HG02571 (cell line): ENCODE results near the gene SLC30A4.

Experiments used
- ATAC-seq: cut with Tn5 transposase; IDR thresholded peaks from one replicate; pipeline ENCODE4 v1.9.1; 2021; ENCODE audit warnings: mild to moderate bottlenecking, moderate library complexity; ENCODE audit not compliant: unreplicated experiment

SLC30A4 gene

DNA sequence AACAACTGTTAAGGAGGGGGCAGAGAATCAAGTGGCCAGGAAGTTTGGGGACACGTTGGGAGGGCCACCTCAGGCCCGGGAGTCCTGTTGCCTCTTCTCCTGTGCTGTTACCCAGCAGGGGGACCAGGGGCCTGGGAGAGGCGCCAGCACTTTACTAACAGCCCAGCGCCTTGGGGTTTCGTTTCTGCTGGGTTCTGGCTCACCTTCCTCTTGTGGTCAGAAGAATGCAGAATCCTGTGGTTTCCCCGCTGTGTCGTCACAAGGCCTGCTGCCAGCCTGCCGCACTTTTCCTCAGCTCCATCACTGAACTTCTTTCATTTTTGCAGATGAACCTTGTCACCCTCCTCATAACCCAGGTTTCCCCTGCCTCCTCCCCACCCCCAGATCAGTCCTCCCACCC lies 67.7 kb downstream of the SLC30A4 start:
- ATAC-seq: peak; percentile 59

- ATAC-seq: no peak
Observed at GRCh38 chr15:45451265-45451664, 71.3 kb downstream of the SLC30A4 start.

DNA sequence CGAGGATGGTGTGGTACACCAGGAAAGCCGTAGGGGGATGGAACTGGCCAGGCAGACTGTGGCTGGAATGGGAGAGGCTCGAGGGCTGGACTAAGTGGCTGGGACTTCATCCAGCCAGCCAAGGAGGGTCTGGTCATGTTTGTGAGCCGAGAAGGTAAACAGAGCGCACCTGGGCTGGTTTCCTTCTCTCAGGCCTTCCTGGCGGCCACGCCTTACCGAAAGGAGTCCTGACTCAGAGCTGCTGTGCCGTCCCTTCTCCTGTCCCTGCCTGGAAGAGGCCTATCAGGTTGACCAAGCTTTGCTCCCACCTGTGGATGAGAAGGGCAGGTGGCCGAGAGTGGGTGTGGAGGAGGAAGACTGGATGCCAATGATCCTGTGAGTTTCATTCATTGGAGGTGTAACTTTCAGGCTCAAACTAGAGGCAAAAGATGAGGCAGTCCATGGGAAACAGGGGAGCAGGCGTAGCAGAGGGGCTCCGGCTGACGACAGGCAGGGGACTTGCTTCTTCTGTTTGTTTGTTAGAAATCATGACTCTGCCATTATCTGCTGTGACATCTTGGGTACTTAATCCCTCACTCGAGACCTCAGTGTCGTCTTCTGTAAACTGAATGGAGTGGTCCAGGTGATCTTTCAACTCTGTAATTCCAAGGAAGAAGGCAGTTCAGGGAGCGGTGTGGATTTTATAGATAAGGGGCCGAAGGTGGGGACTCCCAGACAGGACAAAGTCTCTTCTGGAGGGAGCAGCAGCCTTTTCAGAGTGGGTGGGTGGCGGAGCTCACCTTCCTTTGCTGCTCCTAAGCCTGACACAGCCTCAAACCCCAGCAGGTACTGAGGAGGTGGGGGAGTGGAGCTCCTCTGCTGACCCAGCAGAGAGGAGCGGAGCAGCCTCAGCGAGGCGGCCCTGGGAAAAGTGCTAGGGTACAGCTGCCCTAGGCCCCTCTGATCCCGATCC lies 72.4 kb downstream of the SLC30A4 start:
- no peak for ATAC-seq

GRCh38 chr15:45449395-45449794 lies 73.2 kb downstream of the SLC30A4 start:
- no peak for ATAC-seq

DNA sequence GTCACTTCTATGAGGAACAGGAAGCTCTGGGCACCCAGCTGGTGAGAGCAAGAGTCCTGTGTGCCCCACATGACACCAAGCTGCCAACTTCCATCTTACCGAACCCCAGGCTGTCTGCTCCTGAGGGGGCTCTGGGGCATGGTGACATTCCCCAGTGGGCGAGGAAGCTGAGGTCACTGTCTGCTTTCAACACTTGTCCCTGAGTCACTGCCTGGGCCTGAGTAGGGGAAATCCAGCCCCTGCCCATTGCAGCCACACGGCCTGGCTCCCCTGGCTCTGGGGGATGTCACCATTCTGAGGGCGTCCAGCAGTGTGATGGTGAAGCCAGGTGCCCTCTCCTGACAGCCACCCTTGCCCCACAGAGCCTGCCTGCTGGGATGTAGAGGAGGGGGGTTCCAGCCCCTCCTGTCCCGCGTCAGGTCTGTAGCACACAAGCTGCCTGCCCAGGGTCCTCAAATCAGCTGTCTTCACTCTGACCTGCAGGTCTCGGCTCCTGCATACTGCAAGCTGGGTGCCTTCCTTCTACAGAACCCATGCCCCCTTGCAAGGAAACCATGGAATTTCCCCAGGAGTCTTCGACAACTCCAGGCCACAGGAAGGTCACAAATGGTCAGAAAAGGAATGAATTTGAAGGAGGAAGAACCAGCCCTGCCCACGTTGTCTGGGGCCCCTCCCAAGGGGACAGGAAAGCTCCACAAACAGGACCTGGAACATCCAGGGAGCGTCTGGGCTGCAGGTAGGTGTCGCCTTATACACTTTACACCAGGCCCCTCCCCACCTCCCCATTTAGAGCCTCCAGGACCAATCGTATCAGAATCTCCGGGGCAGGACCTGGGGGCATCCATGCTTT lies 74.3 kb downstream of the SLC30A4 start:
- ATAC-seq: no peak

DNA sequence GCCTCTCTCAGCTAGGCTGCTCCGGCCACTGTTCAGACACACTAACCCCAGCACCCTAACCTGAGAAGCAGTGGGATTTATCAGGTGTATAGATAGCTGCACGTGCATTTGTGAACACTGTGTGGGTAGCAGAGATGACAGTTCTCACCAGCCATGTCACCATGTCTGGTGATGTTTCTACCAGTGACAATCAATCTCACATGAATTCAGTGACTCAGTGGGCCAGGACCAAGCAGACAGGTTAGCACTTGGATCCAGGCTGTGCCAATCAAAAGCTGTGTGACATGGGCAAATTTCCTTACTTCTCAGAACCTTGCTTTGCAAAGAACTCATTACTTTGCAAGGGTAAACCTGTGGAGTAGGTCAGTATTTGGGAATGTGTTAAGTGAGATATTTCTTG lies 78.9 kb downstream of the SLC30A4 start:
- ATAC-seq: no peak

GRCh38 chr15:45442507-45443135 lies 79.9 kb downstream of the SLC30A4 start:
- no peak for ATAC-seq

DNA sequence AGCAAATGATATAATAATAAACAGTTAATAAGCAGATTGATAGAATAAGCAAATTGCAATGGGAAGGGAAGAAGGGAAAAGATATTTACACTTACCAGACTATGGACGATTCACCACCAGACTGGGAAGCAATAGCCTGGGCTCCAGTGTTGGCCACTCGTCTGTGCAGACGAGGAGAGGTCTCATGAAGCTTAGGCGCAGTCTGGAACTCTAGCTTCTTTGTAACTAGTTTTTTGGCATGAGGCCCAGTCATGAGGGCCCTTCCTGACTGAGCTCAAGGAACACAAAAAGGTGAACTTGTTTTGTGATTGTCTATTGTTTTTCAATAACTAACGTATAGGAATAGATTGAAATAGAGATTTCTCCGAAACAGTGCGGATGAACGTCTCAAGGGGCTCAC lies 80.9 kb downstream of the SLC30A4 start:
- ATAC-seq: no peak

GRCh38 chr15:45441036-45441435 lies 81.5 kb downstream of the SLC30A4 start:
- ATAC-seq: no peak

GRCh38 chr15:45439521-45440260 lies 82.9 kb downstream of the SLC30A4 start:
- ATAC-seq: no peak

- ATAC-seq: no peak
Observed at GRCh38 chr15:45435124-45435903, 87.2 kb downstream of the SLC30A4 start.

- ATAC-seq: no peak
Observed at GRCh38 chr15:45434078-45434567, 88.4 kb downstream of the SLC30A4 start.

GRCh38 chr15:45431511-45431910 lies 91.0 kb downstream of the SLC30A4 start:
- no peak for ATAC-seq

DNA sequence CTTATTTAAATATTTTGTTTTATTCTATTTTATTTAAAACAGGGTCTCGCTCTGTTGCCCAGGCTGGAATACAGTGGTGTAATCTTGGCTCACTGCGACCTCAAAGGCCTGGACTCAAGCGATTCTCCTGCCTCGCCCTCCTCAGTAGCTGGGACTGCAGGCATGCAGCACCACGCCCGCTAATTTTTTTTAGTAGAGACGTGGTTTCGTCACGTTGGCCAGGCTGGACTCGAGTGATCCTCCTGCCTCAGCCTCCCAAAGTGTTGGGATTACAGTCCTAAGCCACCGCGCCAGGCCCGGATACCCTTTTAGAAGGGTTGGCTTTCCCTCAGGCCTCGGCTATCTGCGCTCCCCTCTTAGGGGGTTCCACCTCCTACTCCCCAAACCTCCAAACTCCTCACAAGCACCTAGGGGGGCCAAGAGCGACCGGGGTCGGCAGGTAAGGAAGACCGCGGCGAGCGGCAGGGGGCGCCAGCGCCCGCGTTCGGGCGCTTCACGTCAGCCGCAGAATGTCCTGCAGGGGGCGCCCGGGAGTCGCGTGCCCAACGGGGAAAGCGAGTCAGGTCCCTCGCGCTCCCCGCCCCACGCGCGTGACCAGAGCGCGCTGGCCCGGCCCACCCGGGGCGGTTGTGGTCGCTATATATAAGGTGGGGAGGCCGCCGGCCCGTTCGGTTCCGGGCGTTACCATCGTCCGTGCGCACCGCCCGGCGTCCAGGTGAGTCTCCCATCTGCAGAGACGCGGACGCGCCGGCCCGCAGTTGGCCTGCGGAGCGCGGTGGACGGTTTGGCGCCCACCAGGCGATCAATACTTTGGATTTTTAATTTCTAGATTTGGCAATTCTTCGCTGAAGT lies 92.4 kb downstream of the SLC30A4 start:
- no peak for ATAC-seq
